HEK293 (cell line): ENCODE data around the gene RPS24.

Experiments used
- CTCF ChIP-seq: fragments of 450-650 bp; formaldehyde crosslinking; IDR thresholded peaks from 2 replicates; pipeline ENCODE4 v1.5.1; 2016; ENCODE audit warnings: missing biosample characterization, missing genetic modification characterization
- OVOL3 ChIP-seq: fragments of 450-650 bp; formaldehyde crosslinking; IDR thresholded peaks from 2 replicates; pipeline ENCODE4 v1.5.1; 2016; ENCODE audit warnings: missing biosample characterization, missing genetic modification characterization
- PRDM2 ChIP-seq: fragments of 450-650 bp; formaldehyde crosslinking; IDR thresholded peaks from 2 replicates; pipeline ENCODE4 v1.5.1; 2016; ENCODE audit warnings: missing biosample characterization, missing genetic modification characterization, borderline replicate concordance
- TCF7L2 ChIP-seq: IDR thresholded peaks from 2 replicates; pipeline ENCODE4 v1.6.1; 2011; ENCODE audit warnings: low read depth, mild to moderate bottlenecking, inconsistent platforms, low read length, moderate library complexity, borderline replicate concordance
- ZBTB48 ChIP-seq: fragments of 450-650 bp; formaldehyde crosslinking; IDR thresholded peaks from 2 replicates; pipeline ENCODE4 v1.5.1; 2016; ENCODE audit warnings: missing biosample characterization, missing genetic modification characterization
- ZBTB6 ChIP-seq: fragments of 450-650 bp; formaldehyde crosslinking; IDR thresholded peaks from 2 replicates; pipeline ENCODE4 v1.5.1; 2017; ENCODE audit warnings: missing biosample characterization, missing genetic modification characterization
- ZFP3 ChIP-seq: fragments of 450-650 bp; formaldehyde crosslinking; IDR thresholded peaks from 2 replicates; pipeline ENCODE4 v1.5.1; 2016; ENCODE audit warnings: low read depth, missing biosample characterization, missing genetic modification characterization
- ZNF114 ChIP-seq: fragments of 450-650 bp; formaldehyde crosslinking; IDR thresholded peaks from 2 replicates; pipeline ENCODE4 v1.5.0; 2017; ENCODE audit warnings: missing biosample characterization, missing genetic modification characterization
- ZNF2 ChIP-seq: fragments of 450-650 bp; formaldehyde crosslinking; IDR thresholded peaks from 2 replicates; pipeline ENCODE4 v1.5.1; 2016; ENCODE audit warnings: missing biosample characterization, missing genetic modification characterization
- ZNF211 ChIP-seq: fragments of 450-650 bp; formaldehyde crosslinking; IDR thresholded peaks from 2 replicates; pipeline ENCODE4 v1.5.1; 2016; ENCODE audit warnings: low read depth, missing biosample characterization, missing genetic modification characterization
- ZNF248 ChIP-seq: fragments of 450-650 bp; formaldehyde crosslinking; IDR thresholded peaks from 2 replicates; pipeline ENCODE4 v1.5.1; 2017; ENCODE audit warnings: missing biosample characterization, missing genetic modification characterization
- ZNF350 ChIP-seq: fragments of 450-650 bp; formaldehyde crosslinking; IDR thresholded peaks from 2 replicates; pipeline ENCODE4 v1.5.0; 2017; ENCODE audit warnings: missing biosample characterization, mild to moderate bottlenecking, missing genetic modification characterization
- ZNF501 ChIP-seq: fragments of 450-650 bp; formaldehyde crosslinking; IDR thresholded peaks from 2 replicates; pipeline ENCODE4 v1.5.1; 2016; ENCODE audit warnings: missing biosample characterization, missing genetic modification characterization
- ZNF530 ChIP-seq: fragments of 450-650 bp; formaldehyde crosslinking; IDR thresholded peaks from 2 replicates; pipeline ENCODE4 v1.5.1; 2016; ENCODE audit warnings: low read depth, missing biosample characterization, missing genetic modification characterization
- ZNF549 ChIP-seq: fragments of 450-650 bp; IDR thresholded peaks from 2 replicates; pipeline ENCODE4 v1.5.1; 2018; ENCODE audit warnings: missing biosample characterization, missing genetic modification characterization, mild to moderate bottlenecking, inconsistent platforms, moderate library complexity
- ZNF558 ChIP-seq: fragments of 450-650 bp; formaldehyde crosslinking; IDR thresholded peaks from 2 replicates; pipeline ENCODE4 v1.5.1; 2016; ENCODE audit warnings: missing biosample characterization, missing genetic modification characterization
- ZNF600 ChIP-seq: fragments of 450-650 bp; formaldehyde crosslinking; IDR thresholded peaks from 2 replicates; pipeline ENCODE4 v1.5.1; 2016; ENCODE audit warnings: missing biosample characterization, missing genetic modification characterization
- ZNF626 ChIP-seq: fragments of 450-650 bp; sonication (Bioruptor Pico); formaldehyde crosslinking; IDR thresholded peaks from 2 replicates; pipeline ENCODE4 v1.5.1; 2018; ENCODE audit warnings: missing biosample characterization, missing genetic modification characterization, inconsistent platforms
- ZNF658 ChIP-seq: fragments of 450-650 bp; formaldehyde crosslinking; IDR thresholded peaks from 2 replicates; pipeline ENCODE4; 2016; ENCODE audit warnings: missing biosample characterization, missing genetic modification characterization
- ZNF692 ChIP-seq: fragments of 450-650 bp; formaldehyde crosslinking; IDR thresholded peaks from 2 replicates; pipeline ENCODE4 v1.5.1; 2016; ENCODE audit warnings: missing biosample characterization, missing genetic modification characterization
- ZNF747 ChIP-seq: fragments of 450-650 bp; formaldehyde crosslinking; IDR thresholded peaks from 2 replicates; pipeline ENCODE4 v1.5.1; 2016; ENCODE audit warnings: missing biosample characterization, missing genetic modification characterization
- ZNF777 ChIP-seq: fragments of 450-650 bp; formaldehyde crosslinking; IDR thresholded peaks from 2 replicates; pipeline ENCODE4 v1.5.1; 2017; ENCODE audit warnings: missing biosample characterization, missing genetic modification characterization, borderline replicate concordance
- ZNF785 ChIP-seq: fragments of 450-650 bp; formaldehyde crosslinking; IDR thresholded peaks from 2 replicates; pipeline ENCODE4 v1.5.1; 2016; ENCODE audit warnings: missing biosample characterization, missing genetic modification characterization

Gene RPS24

GRCh38 chr10:78047314-78047891 lies 13.7 kb downstream of the RPS24 start (continued):
- no peak for TF ChIP-seq ZNF350 (tag by site-specific recombination)
- TF ChIP-seq OVOL3 (tag by site-specific recombination), result no peak
- no peak for TF ChIP-seq ZNF558 (tag by site-specific recombination)
- TF ChIP-seq TCF7L2, result peak; percentile 57
- TF ChIP-seq ZNF248 (tag by site-specific recombination), result no peak
- TF ChIP-seq ZBTB48 (tag by site-specific recombination), result no peak; the same call in 1 of the 2 replicates
- no peak for TF ChIP-seq ZNF785 (tag by site-specific recombination)
- no peak for TF ChIP-seq ZNF626 (tag by site-specific recombination)
- TF ChIP-seq PRDM2 (tag by site-specific recombination), result no peak
- TF ChIP-seq CTCF, result peak; percentile 92
- TF ChIP-seq ZNF211 (tag by site-specific recombination), result no peak
- no peak for TF ChIP-seq ZFP3 (tag by site-specific recombination)
- TF ChIP-seq ZNF549 (tag by site-specific recombination), result no peak
- TF ChIP-seq ZNF530 (tag by site-specific recombination), result no peak
- TF ChIP-seq ZNF692 (tag by site-specific recombination), result no peak
- TF ChIP-seq ZNF2 (tag by site-specific recombination), result peak; percentile 81; the same call in 1 of the 2 replicates
- TF ChIP-seq ZNF747 (tag by site-specific recombination), result no peak
- no peak for TF ChIP-seq ZNF114
- 0 out of 2 replicates have a peak, but pooled peaks have one; percentile 25 for TF ChIP-seq ZNF501 (tag by site-specific recombination)
- peak; percentile 32; the same call in 1 of the 2 replicates for TF ChIP-seq ZNF600 (tag by site-specific recombination)
- TF ChIP-seq ZNF777 (tag by site-specific recombination), result no peak
- no peak for TF ChIP-seq ZNF658 (tag by site-specific recombination)
- no peak for TF ChIP-seq ZBTB6 (tag by site-specific recombination)
